ENCODE measurements around the gene GPR50.

GPR50 gene

DNA sequence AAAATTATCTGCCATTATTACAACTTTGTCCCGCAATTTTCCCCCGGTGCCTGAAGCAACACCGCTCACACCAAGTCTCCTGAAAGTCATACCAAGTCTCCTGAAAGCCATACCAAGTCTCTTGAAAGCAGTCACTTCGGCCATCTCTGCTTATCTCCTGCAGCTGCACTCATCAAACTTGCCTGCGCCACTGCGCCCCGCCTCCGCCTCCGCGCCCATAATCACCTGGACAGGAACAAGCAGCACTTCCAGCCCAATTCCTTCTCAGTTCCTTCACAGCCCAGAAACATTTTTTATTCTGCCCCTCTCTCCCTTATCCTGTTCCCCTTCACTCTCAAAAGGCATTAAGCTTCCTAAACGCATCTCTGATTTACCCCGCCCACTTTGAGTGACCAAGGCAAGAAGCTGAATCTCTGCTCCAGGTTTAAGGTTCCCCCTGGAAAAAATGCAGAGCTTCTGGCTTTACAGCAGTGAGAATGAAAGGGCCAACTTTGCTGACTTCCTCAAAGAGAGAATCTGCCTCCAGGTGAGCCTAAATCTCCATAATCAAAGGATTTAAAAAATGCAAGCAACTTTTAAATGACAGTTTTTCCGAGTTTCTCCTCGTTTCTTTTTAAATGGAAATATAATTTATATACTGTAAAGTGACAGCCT, 7.7 kb downstream of the GPR50 start:
- Histone ChIP-seq H3K9me2 (replicated peaks; ENCODE audit: low read depth, low read length) (no peaks in the 10 kb centered on the region), H3K4me3 (ENCODE audit: low read length, poor library complexity, severe bottlenecking) (no peak overlapping the region), H3K79me2 (ENCODE audit: insufficient read depth, low read length) (no peaks in the 10 kb centered on the region), H2AFZ (ENCODE audit: low read length) (no peak overlapping the region), H3K4me2 (ENCODE audit: low read depth, low read length, poor library complexity, severe bottlenecking) (no peak overlapping the region), H3K36me3 (ENCODE audit: insufficient read depth, low read length) (no peaks in the 10 kb centered on the region), H3K9me3 (ENCODE audit: insufficient read depth, low read depth, low read length) (no peaks in the 10 kb centered on the region), H3K27me3 (ENCODE audit: insufficient read depth, low read length, poor library complexity, severe bottlenecking) (no peaks in the 10 kb centered on the region), H3K9ac (ENCODE audit: low read depth, low read length, poor library complexity, severe bottlenecking) (no peak overlapping the region), H3F3A (ENCODE audit: low read depth) (no peaks in the 10 kb centered on the region), H4K20me1 (ENCODE audit: insufficient read depth, low read length, poor library complexity, severe bottlenecking) (no peaks in the 10 kb centered on the region), H3K4me1 (ENCODE audit: insufficient read depth, low read length, poor library complexity, severe bottlenecking) (no peaks in the 10 kb centered on the region)
- TF ChIP-seq, protein P1, sequence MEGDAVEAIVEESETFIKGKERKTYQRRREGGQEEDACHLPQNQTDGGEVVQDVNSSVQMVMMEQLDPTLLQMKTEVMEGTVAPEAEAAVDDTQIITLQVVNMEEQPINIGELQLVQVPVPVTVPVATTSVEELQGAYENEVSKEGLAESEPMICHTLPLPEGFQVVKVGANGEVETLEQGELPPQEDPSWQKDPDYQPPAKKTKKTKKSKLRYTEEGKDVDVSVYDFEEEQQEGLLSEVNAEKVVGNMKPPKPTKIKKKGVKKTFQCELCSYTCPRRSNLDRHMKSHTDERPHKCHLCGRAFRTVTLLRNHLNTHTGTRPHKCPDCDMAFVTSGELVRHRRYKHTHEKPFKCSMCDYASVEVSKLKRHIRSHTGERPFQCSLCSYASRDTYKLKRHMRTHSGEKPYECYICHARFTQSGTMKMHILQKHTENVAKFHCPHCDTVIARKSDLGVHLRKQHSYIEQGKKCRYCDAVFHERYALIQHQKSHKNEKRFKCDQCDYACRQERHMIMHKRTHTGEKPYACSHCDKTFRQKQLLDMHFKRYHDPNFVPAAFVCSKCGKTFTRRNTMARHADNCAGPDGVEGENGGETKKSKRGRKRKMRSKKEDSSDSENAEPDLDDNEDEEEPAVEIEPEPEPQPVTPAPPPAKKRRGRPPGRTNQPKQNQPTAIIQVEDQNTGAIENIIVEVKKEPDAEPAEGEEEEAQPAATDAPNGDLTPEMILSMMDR (conservative IDR thresholded peaks at IDR 0.05; ENCODE audit: low read length), result no peak
- TF ChIP-seq EZH2phosphoT487 (IDR thresholded peaks at IDR 0.05; ENCODE audit: borderline replicate concordance), result no peak

DNA sequence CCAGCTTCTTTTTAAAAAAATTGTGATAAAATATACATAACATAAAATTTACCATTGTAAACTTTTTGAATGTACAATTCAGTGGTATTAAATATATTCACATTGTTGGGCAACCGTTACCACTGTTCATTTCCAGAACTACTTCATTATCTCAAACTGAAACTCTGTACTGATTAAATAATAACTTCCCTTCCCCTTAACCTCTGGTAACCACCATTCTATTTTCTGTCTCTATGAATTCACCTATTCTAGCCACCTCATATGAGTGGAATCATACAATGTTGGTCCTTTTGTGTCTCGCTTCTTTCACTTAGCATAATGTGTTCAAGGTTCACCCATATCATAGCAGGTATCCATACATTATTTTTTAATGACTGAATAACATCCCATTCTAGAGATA, 8.3 kb downstream of the GPR50 start:
- no peaks in the 10 kb centered on the region for H3K9me2 ChIP-seq (replicated peaks; ENCODE audit: low read depth, low read length)
- no peaks in the 10 kb centered on the region for H3K27me3 ChIP-seq (ENCODE audit: insufficient read depth, low read length, poor library complexity, severe bottlenecking)
- H3K4me1 ChIP-seq (ENCODE audit: insufficient read depth, low read length, poor library complexity, severe bottlenecking), result no peaks in the 10 kb centered on the region
- no peaks in the 10 kb centered on the region for H4K20me1 ChIP-seq (ENCODE audit: insufficient read depth, low read length, poor library complexity, severe bottlenecking)
- H3K79me2 ChIP-seq (ENCODE audit: insufficient read depth, low read length), result no peaks in the 10 kb centered on the region
- no peak overlapping the region for H3K4me2 ChIP-seq (ENCODE audit: low read depth, low read length, poor library complexity, severe bottlenecking)
- no peak for TF ChIP-seq EZH2phosphoT487 (IDR thresholded peaks at IDR 0.05; ENCODE audit: borderline replicate concordance)
- TF ChIP-seq, protein P1 (conservative IDR thresholded peaks at IDR 0.05; ENCODE audit: low read length), result no peak
- H3K36me3 ChIP-seq (ENCODE audit: insufficient read depth, low read length), result no peaks in the 10 kb centered on the region
- no peak overlapping the region for H3K4me3 ChIP-seq (ENCODE audit: low read length, poor library complexity, severe bottlenecking)
- no peak overlapping the region for H3K9ac ChIP-seq (ENCODE audit: low read depth, low read length, poor library complexity, severe bottlenecking)
- H3K9me3 ChIP-seq (ENCODE audit: insufficient read depth, low read depth, low read length), result no peaks in the 10 kb centered on the region
- no peak overlapping the region for H2AFZ ChIP-seq (ENCODE audit: low read length)
- H3F3A ChIP-seq (ENCODE audit: low read depth), result no peaks in the 10 kb centered on the region

DNA sequence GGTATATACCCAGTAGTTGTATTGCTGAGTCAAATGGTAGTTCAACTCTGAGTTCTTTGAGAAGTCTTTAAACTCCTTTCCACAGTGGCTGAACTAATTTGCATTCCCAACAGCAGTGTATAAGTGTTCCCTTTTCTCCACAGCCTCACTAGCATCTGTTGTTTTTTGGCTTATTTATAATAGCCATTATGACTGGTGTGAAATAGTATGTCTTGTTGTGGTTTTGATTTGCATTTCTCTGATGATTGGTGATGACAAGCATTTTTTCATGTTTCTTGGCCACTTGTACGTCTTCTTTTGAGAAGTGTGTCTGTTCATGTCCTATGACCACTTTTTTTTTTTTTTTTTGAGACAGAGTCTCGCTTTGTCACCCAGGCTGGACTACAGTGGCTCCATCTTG, 30.5 kb downstream of the GPR50 start:
- H3K9me3 ChIP-seq (ENCODE audit: insufficient read depth, low read depth, low read length), result no peaks in the 10 kb centered on the region
- no peak overlapping the region for H3K4me2 ChIP-seq (ENCODE audit: low read depth, low read length, poor library complexity, severe bottlenecking)
- H3K9me2 ChIP-seq (replicated peaks; ENCODE audit: low read depth, low read length), result no peaks in the 10 kb centered on the region
- H3K4me1 ChIP-seq (ENCODE audit: insufficient read depth, low read length, poor library complexity, severe bottlenecking), result no peaks in the 10 kb centered on the region
- no peak for TF ChIP-seq EZH2phosphoT487 (IDR thresholded peaks at IDR 0.05; ENCODE audit: borderline replicate concordance)
- TF ChIP-seq, protein P1 (conservative IDR thresholded peaks at IDR 0.05; ENCODE audit: low read length), result no peak
- no peaks in the 10 kb centered on the region for H3F3A ChIP-seq (ENCODE audit: low read depth)
- H3K36me3 ChIP-seq (ENCODE audit: insufficient read depth, low read length), result no peaks in the 10 kb centered on the region
- no peak overlapping the region for H2AFZ ChIP-seq (ENCODE audit: low read length)
- H3K79me2 ChIP-seq (ENCODE audit: insufficient read depth, low read length), result no peaks in the 10 kb centered on the region
- H3K4me3 ChIP-seq (ENCODE audit: low read length, poor library complexity, severe bottlenecking), result no peak overlapping the region
- no peaks in the 10 kb centered on the region for H3K27me3 ChIP-seq (ENCODE audit: insufficient read depth, low read length, poor library complexity, severe bottlenecking)
- H4K20me1 ChIP-seq (ENCODE audit: insufficient read depth, low read length, poor library complexity, severe bottlenecking), result no peaks in the 10 kb centered on the region
- no peak overlapping the region for H3K9ac ChIP-seq (ENCODE audit: low read depth, low read length, poor library complexity, severe bottlenecking)
